GM21576 (cell line): ENCODE results near the gene TSPOAP1.

ENCODE experiments used
- ATAC-seq: cut with Tn5 transposase; IDR thresholded peaks from one replicate; pipeline ENCODE4 v1.9.1; 2021; ENCODE audit warnings: mild to moderate bottlenecking, moderate library complexity; ENCODE audit not compliant: unreplicated experiment

Gene TSPOAP1

DNA sequence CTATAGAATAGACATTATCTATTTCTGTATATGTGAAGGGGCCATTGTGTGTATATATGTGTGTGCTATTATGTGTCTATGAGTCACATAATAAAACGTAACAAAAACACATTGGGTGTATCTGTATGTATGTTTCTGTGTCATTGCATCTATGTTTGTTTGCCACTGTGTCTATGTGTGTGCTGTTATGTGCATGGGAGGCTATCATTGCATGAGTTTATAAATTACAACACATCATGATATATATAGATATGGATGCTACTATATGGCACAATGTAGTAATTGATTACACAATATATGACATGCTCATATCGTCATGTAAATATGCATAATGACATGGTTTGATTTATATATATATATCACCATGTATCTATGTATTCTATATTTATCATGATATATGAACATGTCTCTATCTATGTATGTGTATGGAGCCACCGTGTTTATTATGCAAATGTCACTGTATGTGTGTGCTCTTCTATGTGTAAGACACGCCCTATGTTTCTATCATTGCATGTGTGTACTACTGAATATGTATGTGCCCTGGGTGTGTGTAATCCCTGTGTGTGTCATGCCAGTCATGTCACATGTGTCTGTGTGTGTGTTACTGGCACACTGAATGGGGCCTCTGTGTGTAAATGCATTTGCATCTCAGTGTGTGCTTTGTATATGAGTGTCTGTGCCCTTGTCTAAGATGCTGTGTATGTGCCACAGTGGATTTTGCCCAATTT, 1.4 kb upstream of the TSPOAP1 start:
- ATAC-seq = peak; percentile 7

DNA sequence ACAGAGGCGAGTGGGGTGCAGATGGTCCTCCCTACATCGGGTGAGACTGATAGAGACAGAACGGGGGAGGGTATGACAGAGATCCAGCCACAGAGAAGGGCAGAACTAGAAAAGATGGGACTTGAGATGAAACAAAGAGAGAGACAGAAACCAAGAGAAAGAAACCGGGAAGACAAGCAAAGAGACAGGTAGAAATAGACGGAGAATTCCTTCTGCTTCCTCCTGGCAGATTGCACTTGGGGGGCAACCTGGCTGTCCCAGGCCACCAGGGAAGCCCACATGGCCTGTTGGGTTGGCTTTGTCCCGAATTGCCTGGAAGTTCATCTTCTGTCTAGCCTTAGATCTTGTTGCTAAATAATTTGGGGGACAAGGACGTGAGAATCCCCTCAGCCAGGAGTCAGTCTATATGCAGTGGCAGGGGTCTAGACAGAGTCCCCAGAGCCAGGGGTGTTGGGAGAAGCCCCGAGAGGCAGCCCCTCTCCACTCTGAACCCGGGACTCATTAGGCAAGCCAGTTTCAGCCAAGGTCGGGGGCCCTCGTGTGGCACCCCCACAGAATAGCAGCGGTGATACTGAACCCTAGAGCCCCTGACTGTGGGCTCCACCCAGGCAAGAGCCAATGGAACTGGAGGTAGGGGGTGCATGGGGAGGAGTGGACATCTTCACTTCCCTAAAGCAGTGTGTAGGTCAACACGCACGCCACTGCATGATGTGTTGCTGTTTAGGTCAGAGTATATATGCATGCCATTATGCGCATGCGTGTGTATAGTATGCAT, 627 bp upstream of the TSPOAP1 start:
- peak; percentile 38 for ATAC-seq

DNA sequence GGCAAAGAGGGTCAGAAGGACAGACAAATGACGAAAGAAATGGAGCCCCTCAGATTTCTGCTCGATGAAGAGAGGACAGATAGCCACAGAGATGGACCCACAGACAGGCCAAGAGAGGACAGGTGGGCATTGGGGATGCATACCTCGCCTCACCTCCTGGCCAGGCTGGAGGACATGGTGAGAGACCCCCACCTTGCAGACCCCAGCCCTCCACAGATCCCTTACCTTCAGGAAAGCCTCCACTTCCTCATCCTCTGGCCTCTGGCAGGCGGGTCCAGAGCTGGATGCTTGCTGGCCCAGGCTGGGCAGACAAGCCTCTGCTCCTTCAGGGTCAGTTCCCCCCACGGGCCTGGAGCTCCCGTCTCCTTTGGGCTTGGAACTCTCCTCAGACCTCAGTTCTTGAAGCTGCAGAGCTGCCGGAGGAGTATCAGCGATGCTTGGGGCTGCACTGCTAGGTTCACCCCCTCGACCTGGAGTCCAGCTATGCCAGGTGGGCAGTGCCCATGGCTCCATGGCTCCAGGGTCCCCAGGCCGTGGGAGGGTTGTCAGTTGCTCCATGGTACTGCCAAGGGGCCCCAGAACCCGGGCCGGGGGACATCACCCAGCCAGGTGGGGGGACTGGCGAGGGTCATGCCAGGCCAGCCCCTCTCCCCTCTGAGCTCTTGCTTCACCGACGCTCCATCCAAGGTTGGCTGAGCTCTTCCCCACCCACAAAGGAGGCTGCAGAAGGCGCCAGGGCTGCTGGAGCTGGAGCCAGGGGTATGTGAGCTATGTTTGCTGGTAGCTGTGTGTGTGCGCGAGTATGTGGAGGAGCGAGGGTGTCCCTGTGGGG, 1.0 kb downstream of the TSPOAP1 start:
- no peak for ATAC-seq

DNA sequence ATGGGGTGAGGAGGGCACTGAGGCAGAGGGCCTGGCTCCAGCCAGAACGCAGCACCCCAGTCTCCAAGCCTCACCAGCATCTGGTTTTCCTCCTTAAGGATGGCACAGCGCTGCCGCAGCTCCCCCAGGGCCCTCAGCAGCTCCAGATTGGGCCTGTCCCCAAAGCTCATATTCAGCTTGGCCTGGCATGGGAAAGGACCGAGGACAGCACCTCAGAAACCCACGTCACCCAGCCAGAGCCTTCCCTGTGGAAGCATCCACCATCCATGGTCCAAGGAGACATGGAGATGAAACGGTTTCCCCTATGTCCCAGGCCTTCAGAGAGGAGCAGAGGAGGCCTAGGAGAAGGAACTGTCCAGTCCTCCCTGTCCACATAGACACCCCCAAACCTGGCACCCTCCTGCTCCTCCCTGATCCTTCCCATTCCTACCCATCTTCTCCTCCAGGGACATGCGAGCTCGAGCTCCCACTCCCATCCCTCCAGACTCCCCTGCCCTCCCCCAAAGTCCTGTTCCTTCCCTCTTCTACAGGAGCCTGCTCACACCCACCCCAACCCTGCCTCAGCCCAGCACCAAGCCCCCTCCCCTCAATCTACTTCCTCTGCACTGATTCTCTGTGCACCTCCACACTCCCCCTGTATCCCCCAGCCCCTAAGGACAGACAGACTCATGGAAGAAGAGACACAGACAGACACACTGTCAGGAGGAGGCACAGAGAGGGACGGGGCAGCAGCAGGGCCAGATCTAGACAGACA, 1.8 kb downstream of the TSPOAP1 start:
- ATAC-seq = no peak

DNA sequence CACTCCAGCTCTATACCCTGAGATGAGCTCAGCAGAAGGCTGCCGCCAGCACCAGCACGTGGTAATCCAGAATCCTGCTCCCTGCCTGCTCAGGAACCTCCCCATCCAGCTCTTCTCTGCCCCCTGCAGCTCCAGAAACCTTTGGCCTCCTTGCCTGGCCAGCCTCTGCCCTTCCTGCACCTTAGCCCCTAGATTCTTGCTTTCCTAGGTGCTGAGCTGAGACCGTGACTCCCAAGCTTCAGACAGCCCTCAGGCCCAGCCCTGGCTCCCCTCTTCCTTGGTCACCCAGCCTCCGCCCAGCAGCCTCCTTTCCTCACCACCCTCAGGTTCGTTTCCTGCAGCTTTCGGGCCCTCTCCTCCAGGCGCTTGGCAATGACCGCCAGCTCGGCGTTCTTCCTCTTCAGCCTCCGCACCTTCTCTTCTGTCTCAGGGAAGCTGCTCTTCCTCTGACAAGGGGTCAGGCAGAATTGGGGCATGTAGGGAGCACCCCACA, 2.6 kb downstream of the TSPOAP1 start:
- ATAC-seq = no peak

DNA sequence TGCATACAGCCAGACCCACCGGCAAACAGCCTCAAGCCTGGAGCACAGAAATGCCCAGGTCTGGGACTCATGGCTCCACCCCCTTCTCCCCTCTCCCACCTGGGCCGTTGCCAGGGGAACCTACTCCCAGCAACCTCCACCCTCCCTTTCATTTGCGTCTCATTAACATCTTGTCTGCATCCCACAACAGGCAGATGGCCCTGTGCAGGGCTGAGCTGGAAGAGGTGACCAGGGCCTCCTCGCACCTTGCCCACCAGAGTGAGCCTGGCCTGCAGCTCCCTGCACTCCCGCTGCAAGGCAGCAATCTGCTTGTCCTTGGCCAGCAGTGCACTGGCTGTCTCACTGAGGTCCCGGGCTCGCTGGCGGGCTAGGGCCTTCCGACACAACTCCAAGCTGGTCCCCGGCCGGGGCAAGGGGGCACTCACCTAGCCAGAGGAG, 3.3 kb downstream of the TSPOAP1 start:
- no peak for ATAC-seq

DNA sequence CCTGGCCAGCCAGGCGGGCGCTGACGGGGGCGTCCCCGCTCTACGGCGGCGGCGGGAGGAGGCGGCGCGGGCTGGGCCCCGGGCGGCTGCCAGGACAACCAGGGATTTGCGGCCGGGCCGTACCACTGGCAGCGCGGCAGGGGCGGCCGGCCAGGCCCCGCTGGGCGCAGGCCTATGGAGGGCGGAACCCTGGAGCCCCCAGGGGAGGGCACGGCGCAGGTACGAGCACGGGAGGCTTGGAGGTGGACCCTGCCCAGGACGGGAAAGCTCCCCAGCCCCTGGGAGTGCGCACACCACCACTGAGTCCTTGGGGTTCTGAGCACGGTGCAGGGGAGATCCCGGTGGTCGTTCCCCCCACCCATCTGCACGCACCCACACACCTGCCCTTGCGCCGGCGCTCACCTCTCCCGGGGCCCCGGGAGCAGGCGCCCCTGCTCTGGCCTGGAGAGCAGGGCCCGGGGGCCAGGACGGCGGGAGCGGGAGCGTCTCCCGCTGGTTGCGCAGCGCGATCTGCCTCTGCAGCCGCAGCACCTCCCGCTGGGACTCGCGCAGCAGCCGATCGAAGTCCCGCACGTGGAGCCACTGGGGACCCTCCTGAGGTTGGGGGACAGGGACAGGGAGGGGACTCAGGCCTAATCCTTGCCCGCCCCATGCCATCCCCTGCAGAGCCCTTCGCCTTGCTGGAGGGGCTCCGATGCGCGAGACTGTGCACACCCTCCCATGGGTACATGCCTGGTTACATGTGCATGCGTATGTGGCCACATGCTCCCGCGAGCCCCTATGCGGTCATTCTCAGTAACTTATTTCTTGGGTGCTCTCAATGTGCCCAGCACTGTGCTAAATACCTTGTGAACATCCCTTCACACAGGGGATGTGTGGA, 3.9 kb downstream of the TSPOAP1 start:
- ATAC-seq = no peak

DNA sequence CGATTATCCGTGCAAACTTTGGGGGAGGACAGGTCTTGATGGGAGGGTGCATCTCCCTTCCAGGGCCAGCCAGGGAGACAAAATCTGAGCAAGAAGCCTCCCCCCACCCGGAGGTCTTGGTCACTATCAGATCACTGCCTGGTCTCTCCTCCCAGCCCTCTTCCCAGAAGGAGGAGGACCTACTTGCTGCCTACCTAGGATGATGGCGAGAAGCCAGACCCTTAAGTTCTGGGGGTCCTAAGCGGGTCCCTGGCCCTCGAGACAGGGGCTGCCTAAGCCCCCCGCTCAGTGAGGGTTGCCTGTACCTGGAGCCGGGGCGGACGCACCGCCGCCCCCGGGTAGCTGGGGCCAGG, 4.6 kb downstream of the TSPOAP1 start:
- ATAC-seq = no peak

DNA sequence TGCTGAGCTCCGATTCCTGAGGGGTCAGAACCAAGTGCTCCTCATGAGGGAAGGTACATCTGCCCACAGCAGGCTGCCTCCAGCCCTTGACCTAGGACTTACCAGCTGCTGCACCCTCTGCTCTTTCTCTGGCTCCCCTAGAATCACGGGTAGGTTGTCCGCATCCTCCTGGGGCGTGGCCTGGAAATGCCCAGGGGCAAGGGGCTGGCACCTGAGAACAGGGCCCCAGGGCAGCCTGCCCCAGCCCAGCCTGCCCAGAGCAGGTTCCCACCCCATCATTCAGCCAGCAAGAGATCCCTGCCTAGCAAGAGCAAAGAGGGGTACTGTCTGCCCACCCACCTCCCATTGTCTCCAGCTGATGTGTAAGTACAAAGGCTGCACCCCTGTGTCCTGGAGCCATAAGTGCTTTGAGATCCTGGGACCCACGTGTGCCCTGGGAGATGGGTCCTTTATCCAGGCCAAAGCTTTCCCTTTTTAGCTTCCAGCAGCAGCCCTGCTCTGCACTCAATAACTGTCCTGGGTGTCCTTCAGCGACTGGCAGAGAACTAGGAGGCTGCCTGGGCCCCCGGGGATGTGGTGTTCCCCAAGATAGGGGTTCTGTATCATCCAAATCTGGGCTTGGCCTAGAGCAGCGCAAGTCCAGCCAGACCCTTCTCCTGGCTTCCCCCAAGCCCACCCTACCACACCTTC, 5.1 kb downstream of the TSPOAP1 start:
- no peak for ATAC-seq

DNA sequence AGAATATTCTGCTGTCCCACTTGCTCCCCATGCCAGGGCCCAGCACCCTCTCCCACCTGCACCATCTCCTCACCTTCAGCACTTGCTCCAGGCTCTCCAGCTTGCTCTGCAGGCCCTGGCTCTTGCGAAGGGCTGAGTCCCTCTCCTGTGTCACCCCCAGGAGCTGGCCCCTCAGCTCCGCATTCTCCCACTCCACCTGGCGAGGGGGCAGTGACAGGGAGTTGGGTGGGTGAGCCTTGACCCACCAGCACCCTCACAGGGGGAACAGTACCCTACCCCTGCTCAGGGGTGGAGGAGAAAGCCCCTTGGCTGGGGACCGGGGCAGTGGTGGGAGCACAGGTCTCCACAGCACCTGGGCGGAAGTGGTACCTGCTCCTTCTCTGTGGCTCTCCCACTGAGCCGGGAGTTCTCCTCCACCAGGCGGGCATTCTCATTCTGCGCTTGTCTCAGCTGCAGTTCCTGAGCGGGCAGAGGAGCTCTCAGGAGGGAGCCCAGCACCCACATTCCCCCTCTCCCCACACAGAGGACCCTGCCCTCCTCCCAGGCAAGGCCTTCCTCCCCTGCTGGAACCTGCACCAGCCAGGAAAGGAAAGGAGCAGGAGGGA, 5.9 kb downstream of the TSPOAP1 start:
- ATAC-seq = no peak

DNA sequence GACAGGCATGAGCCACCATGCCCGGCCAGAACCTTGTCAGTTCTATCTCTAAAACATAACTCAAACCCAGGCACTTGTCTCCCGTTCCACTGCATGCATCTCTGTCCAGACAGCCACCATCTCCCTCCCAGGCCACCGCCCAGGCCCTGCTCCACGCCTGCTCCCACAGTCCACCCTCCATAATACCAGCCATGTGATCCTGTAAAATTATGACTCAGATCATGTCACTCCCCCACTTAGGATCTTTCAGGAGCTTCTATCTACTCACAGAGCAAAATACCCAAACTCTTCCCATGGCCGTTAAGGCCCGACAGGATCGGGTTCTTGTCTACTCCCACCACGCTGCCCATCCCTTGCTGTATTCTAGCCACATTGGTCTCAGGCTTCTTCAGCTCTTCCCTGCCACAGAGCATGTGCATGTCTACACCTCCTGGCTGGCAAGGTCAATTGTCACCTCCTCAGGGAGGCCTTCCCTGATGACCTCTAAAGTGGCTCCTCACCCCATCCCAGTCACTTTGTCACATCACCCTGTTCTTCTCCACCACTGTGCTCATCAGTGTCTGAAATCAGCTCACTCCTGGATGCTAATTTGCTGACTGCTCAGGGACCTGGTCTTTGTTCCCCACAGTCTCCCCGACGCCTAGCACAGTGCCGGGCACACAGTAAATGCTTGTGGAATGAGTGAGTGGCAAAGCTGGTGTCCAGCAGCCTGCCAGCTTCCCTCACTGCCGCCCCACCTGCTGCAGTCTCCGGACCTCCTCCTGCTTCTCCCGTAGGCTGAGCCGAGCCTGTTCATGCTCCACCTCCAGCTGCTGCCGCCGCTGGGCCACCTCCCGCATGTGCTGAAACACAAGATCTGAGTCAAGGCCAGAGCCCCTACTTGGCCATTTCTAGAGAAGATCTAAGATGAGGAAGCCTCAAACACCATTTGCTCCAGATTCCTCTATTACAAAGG, 6.7 kb downstream of the TSPOAP1 start:
- no peak for ATAC-seq

DNA sequence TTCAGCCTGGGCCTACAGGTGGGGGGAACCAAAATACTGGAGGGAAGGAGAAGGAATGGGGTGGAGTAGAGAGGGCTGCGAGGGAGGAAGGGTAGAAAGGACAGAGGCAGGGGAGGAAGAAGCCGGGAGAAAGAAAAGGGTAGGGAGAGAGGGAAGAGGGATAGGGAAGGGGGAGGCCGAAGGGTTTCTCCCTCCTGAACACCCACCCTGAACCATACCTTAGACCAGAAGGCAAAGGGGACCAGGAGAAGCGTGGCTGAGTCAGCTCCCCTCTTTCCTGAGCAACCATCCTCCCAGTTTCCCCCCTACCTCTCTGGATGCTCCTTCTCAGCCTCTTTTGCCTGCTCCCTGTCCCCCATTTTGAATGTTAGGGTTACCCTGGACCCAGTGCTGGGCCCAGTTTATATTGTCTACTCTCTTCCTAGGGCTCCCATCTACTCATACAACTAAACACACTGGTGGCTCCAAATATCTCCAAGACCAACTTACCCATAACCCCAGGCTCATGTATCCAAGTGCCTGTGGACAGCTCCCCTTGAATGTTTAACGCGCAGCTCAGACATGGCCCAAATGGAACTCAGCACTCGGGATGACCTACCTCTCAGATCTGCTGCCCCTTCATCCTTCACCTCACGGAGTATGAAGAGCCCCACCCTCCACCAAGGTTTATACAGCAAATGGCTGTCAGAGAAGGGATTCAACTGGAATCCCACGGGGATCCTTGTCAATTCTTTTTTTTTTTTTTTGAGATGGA, 7.8 kb downstream of the TSPOAP1 start:
- no peak for ATAC-seq

DNA sequence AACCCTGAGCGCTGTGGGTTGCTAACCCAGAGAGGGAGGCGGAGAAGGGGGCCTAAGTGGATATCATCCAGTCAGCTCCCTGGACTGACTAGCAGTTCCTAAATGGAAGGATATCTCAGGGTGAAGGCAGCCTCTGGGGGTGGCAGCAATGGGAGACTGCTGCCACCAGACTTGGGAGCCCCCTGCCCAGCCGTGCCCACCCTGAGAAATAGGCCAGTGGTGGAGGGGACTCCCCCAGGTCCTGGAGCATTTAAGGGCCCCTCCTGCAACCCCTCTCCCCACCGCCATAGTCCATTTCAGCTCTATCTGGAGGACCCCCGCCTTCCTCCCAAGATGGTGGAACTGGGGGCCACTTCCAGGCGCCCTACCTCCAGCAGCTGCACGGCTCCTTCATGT, 8.4 kb downstream of the TSPOAP1 start:
- no peak for ATAC-seq

DNA sequence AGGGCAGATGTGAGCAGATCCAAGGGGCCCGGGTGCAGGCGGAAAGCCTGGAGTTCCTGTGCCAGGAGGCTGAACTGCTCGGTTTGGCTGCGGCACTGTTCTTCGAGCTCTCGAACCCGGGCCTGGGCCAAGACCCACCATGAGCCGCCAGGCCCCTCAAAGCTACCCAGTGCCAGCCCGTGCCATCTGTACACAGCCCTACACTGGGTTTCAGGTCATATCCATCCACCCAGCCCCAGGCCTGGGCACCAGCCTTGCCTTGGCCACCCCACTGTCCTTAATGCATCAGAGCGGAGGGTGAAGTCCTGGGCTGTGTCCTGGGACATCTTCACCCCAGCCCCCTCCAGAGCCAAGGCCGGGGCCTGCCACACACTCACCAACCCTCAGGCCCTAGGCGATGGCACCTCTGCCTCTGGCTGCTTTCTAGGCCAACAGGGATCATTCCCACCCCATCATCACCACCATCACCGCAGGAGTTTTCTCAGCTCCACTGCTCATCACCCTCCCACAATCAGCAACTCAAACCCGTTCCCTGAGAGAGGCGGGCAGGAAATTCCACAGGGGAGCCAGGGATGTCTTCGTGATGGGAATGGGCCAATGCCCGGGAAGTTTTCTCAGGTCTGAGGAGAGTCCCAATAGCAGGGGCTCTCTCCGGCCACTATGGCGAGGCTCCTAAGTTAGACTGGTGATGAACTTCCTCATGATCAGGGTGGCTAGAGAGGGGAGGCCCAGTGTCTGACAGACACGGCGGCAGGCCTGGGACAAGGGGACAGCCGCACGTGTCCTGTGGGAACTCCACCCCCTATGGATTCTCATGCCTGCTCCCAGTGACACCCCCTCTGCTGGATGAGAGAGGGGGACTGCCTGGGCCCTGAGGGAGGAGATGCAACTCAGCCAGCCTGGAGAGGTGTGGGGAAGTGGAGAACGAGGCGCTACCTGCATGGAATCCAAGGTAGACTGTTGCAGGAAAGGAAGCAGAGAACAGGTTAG, 9.1 kb downstream of the TSPOAP1 start:
- no peak for ATAC-seq

DNA sequence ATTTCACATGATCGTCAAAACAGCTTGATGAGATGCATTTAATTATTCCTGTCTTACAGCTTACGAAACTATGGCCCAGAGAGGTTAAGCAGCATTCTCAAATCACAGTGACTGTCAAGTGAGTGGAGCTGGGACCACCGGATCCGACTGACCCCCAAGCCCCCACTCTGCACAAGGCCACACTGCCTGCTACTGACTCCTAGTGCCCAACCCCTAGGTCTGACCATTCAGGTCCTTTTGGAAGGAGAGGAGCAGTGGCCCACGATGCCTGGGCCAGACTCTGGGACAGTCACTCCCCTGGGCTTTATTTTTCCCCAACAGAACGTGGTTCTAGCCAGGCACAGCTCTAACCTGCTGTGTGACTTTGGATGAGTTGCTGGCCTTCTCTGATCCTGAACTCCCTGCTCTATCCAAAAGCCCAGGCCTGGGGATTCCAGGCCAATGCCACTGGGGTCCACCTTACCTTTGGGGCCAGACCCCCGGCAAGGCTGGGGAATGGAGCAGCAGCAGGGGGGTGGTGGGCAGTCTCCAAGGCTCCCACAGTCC, 9.9 kb downstream of the TSPOAP1 start:
- ATAC-seq = no peak
